CD4-positive, alpha-beta T cell treated with Interleukin-17A for 1 hour (primary cell): Measurements from ENCODE around the gene ATF1.

Experiments used
- DNase-seq: peaks from one replicate; pipeline ENCODE4 v3.0.0-alpha.2; 2020

ATF1 gene

GRCh38 chr12:50763639-50764285 lies at the start of gene ATF1:
Gene ATF1, plus strand, starts transcription at chr12:50764101. Its CDS starts 16,045 bp downstream, at chr12:50780146.
- peak; percentile 92 for DNase-seq

DNA sequence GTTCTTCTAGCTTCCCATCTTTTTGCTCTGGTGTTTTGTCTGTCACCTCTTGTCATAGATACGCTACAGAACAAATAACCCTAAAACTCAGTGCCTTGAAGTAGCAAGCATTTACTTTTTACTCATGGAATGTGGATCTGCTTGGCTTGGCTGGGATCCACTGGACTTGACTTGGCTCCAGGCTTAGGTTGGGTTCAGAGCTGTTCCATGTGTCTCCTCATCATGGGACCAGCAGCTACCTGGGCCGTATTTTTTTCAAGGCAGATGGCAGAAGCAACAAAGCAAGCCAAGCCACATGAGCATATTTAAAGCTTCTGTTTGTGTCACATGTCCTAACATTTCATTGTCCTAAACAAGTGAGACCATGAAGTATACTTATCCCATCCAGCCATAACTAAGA lies 48.7 kb upstream of the ATF1 start:
- no peak for DNase-seq

DNA sequence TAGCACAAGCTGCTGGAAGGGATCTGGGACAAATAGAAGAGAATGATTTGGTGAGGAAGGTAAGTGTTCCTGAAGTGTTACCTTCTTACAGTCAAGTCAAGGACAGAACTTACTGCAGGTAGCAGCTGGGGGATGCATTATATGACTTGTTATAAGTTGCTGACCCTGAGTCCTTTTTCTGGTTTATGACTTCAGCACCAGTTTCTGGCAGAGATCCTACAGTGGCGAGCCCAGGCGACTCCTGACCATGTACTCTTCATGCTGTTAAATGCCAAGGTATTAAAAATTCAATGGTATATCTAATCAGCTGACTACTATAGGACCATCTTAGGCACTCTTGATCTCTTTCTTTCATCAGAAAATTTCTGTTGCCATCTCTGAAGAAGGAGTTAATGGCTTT lies 45.1 kb upstream of the ATF1 start:
- no peak for DNase-seq

GRCh38 chr12:50720085-50720484 lies 43.8 kb upstream of the ATF1 start:
- no peak for DNase-seq

- no peak for DNase-seq
Measured at GRCh38 chr12:50720501-50720900, 43.4 kb upstream of the ATF1 start.

GRCh38 chr12:50723865-50724264 lies 40.0 kb upstream of the ATF1 start:
- no peak for DNase-seq

- DNase-seq, result no peak
Measured at GRCh38 chr12:50725011-50725942, 38.6 kb upstream of the ATF1 start.

DNA sequence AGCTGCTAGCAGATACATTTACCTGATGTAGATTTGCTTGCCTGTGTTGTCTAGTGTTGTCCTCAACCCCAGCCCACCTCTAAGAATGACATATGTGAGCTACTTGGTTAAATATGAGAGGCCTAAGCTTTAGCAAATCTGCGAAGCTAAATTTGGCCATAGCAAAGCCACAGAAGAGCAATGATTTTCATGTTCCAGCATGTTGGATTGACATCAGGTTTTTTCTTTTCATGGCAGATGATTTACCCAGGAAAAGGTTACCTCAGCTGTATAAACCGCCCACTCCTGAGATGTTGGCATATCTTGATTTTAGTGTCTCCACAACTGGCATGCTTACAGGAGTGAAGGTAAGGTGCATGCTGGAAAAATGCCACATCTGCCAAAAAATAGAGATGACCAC lies 36.4 kb upstream of the ATF1 start:
- no peak for DNase-seq

DNA sequence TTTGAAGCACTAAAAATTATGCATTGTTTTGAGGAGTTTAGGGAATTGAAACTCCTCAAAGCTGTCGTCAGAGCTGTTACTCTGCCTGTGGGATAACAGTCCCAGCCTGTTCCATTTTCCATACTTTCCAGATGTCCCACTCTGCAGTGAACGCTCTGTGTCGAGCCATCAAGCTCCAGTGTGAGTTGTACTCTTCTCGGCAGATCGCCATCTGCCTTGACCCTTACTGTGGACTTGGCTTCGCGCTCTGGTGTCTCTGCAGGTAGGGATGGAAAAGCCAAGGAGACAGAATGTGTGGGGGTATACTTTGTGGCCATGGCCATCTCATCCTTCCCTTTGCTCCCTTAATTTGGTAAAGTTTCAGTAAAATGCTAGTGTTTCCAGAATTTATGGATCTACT lies 35.5 kb upstream of the ATF1 start:
- DNase-seq, result no peak

DNA sequence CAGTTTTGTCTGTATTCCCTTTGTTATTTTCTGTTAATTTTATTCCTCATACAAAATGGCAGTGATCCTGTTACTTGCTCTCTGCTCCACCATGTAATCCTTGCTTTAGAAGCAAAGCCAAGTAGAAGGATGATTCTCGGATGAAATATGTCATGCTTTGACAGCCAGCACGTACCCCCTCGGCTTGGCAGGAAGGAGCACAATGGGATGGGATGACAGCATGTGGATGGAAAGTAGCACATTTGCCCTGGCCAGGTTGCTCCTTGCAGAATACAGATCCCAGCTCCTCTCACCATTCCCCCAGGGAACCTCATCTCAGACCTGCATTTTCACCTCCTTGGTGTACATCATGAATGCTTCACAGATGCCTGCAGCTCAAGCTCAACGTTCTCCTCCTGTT lies 35.1 kb upstream of the ATF1 start:
- DNase-seq, result no peak

DNA sequence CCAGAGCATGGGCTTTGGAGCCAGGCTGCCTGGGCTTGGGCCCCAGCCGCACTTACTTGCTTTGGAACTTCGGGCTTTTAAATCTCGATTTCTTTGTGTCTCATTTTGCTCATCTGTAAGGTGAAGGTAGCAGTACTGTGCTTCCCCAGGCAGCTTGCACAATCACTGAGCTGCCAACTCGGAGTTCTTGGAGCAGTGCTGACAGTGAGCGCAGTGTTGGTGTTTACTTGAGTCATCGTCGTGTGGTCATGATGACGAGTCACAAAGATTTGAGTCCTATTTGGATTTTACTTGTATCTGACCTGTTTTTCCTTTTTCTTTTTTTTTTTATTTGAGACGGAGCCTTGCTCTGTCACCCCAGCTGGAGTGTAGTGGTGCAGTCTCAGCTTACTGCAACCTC lies 31.3 kb upstream of the ATF1 start:
- no peak for DNase-seq

GRCh38 chr12:50733706-50734105 lies 30.2 kb upstream of the ATF1 start:
- DNase-seq, result no peak

- peak; percentile 36 for DNase-seq
Measured at GRCh38 chr12:50734409-50735263, 29.3 kb upstream of the ATF1 start.

GRCh38 chr12:50739611-50740010 lies 24.3 kb upstream of the ATF1 start:
- DNase-seq, result no peak

DNA sequence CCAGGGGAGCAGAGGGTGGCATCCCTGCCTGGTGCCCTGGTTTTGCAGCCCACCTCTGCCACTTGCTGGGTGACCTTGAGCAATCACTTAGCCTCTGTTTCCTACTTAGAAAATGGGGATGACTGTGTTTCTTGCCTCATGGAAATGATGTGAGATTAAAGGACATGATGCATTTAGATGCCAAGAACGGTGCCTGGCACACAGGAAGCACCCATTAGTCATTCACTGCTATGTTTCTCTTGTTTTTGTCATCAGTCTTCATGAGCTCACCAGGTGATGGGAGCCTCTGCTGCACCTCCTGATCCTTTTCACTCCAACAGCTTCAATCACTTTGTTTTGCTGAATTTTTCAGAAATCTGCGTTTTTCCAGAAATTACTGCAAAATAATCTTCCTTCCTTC lies 23.6 kb upstream of the ATF1 start:
- DNase-seq, result no peak

- no peak for DNase-seq
Measured at GRCh38 chr12:50742776-50743175, 21.1 kb upstream of the ATF1 start.

GRCh38 chr12:50745861-50746260 lies 18.0 kb upstream of the ATF1 start:
- no peak for DNase-seq

DNA sequence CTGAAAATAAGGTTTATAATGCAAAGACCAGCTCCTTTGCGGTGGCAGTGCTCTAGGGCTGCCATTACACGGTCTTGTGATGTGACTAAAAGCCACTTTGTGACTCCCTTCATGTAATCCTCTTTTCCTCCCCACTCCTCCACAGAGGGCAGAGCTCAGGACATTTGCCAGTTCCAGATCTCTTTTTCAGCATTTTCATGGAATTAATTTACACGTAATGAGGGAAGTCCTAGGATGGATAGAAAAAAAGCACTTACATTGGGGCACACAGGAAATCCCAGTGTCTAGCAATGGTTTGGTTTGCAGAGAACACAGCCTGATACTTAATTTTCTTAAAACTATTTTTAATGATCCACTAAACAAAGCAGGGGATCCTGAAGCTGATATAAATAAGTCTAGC lies 17.5 kb upstream of the ATF1 start:
- no peak for DNase-seq

DNA sequence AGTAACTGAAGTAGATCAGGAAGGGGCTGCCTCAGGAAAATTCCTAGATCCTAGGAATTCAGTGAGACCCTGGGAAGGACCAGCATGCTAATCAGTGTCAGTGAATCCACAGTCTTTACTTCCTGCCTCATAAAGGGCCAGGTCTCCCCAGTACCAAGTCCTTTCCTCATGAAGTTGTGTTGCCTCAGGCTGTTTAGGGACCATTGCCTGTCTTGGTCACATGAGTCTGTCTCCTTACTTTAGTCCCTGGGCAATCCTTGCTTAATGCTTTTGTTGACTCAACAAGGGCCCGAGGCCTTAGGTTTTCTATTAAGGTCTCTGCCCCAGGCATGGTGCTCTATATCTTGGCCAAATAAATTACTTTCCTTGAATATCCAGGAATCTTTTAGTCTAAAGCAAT lies 16.1 kb upstream of the ATF1 start:
- DNase-seq, result no peak

DNA sequence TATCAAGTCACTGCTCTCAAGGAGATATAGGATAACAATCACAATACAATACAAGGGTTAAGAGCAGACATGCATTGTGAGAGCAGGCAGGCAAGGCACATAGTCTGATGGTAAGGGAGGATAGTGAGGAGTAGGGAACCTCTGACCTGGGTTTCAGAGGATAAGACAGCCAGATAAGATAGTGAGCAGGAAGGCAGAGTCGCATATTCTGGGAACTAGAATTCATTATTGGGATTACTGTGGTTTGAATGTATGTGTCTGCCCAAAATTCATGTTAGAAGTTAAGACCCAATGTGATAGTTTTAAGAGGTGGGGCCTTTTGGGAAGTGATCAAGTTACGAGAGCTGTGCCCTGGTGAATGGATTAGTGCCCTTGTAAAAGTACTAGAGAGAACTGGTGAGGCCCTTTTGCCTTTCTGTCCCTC lies 14.4 kb upstream of the ATF1 start:
- DNase-seq, result no peak

DNA sequence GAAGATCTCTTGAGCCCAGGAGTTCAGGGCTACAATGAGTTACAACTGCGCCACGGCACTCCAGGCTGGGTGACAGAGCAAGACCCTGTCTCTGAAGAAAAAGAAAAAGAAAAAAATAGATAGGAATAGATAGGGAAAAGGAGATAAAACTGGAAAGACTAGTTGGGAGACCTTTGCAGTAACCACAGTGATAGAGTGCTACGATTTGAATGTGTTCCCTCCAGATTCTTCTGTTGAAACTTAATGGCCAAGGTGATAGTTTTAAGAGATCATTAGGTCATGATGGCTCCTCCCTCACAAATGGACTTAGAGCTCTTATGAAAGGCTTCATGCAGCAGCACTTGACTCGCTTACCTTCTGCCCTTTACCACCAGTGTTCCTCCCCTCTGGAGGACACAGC lies 13.5 kb upstream of the ATF1 start:
- DNase-seq, result no peak

- no peak for DNase-seq
Measured at GRCh38 chr12:50751948-50752721, 11.8 kb upstream of the ATF1 start.
